KBM-7 (cell line): Measurements from ENCODE around the gene UBE2Q1.

Source experiments
- DNase-seq: peaks from one replicate; pipeline ENCODE4 v3.0.0-alpha.2; 2015
- in situ Hi-C: fragments of 300-500 bp; cut with MboI; formaldehyde crosslinking; loops from 2 replicates; pipeline ENCODE4 v1.14.3; 2020; ENCODE audit warnings: low sequenced_read_pairs, low pct_unique_long_range_greater_than_20kb, mixed read lengths

Gene UBE2Q1

GRCh38 chr1:154579374-154579773 is 20.9 kb upstream of the UBE2Q1 start:
- in situ Hi-C loops: no loop called here
- DNase-seq: no peak

- in situ Hi-C loops: no loop called here
- DNase-seq: no peak
These were observed 19.6 kb upstream of the UBE2Q1 start for GRCh38 chr1:154578058-154578418.

GRCh38 chr1:154577346-154578057 is 19.0 kb upstream of the UBE2Q1 start:
- in situ Hi-C loops: no loop called here
- DNase-seq: no peak

- in situ Hi-C loops: no loop called here
- DNase-seq: no peak
These were observed 17.6 kb upstream of the UBE2Q1 start for GRCh38 chr1:154575951-154576566.

GRCh38 chr1:154575147-154575927 is 16.9 kb upstream of the UBE2Q1 start:
- no peak for DNase-seq
- in situ Hi-C loops: no loop called here

GRCh38 chr1:154574716-154575115 is 16.3 kb upstream of the UBE2Q1 start:
- no peak for DNase-seq
- in situ Hi-C loops: no loop called here

- in situ Hi-C loops: no loop called here
- DNase-seq: no peak
These were observed 14.7 kb upstream of the UBE2Q1 start for GRCh38 chr1:154573168-154573510.

GRCh38 chr1:154572468-154573167 is 14.2 kb upstream of the UBE2Q1 start:
- in situ Hi-C loops: no loop called here
- no peak for DNase-seq

- in situ Hi-C loops: no loop called here
- DNase-seq: no peak
These were observed 13.5 kb upstream of the UBE2Q1 start for GRCh38 chr1:154571964-154572288.

- in situ Hi-C loops: no loop called here
- DNase-seq: no peak
These were observed 12.9 kb upstream of the UBE2Q1 start for GRCh38 chr1:154571244-154571963.

- in situ Hi-C loops: no loop called here
- no peak for DNase-seq
These were observed 9.8 kb upstream of the UBE2Q1 start for GRCh38 chr1:154568157-154568815.

- in situ Hi-C loops: no loop called here
- DNase-seq: peak; percentile 57
These were observed 9.1 kb upstream of the UBE2Q1 start, which contains the start of gene CHRNB2 for GRCh38 chr1:154567386-154568156. Gene CHRNB2, plus strand, starts transcription at chr1:154567778. Its CDS starts 267 bp downstream, at chr1:154568045.

- no peak for DNase-seq
- in situ Hi-C loops: no loop called here
These were observed 7.4 kb upstream of the UBE2Q1 start for GRCh38 chr1:154565876-154566275.

GRCh38 chr1:154559466-154560044 is 1.1 kb upstream of the UBE2Q1 start:
- in situ Hi-C loops: no loop called here
- peak; percentile 89 for DNase-seq

GRCh38 chr1:154558720-154559465 is 431 bp upstream of the UBE2Q1 start:
- DNase-seq: peak; percentile 99
- in situ Hi-C loops: no loop called here

GRCh38 chr1:154557248-154557938 is 1.1 kb downstream of the UBE2Q1 start:
- DNase-seq: no peak
- in situ Hi-C loops: no loop called here

GRCh38 chr1:154556422-154556821 is 2.0 kb downstream of the UBE2Q1 start:
- in situ Hi-C loops: no loop called here
- no peak for DNase-seq
